Activated B cell treated with CpG ODN at 0.5 μM for 24 hours (primary cell): ENCODE measurements around the gene UEVLD. TPM values are rescaled to one million over a fixed set of nuclear protein-coding genes. Genes with fewer than 3 reads are reported as not detected.

Experiments
- ATAC-seq: fragments of 200-7000 bp; cut with Tn5 transposase; one replicate; pipeline ENCODE4 v1.10.0; 2021; ENCODE audit warnings: low read depth, mild to moderate bottlenecking, moderate library complexity
- CTCF ChIA-PET: fragments of 350-600 bp; sonication (Branson Sonifier 250); formaldehyde crosslinking; loops from one replicate; lab custom pipeline; 2021; ENCODE audit warnings: antibody characterized with exemption; lab: Charles Lee
- POLR2A ChIA-PET: fragments of 350-600 bp; sonication (Branson Sonifier 250); formaldehyde crosslinking; loops from one replicate; lab custom pipeline; 2021; ENCODE audit warnings: antibody characterized with exemption; lab: Charles Lee
- DNase-seq: peaks from one replicate; pipeline ENCODE4 v3.0.0; 2022
- H3K27ac Mint-ChIP-seq: one replicate; pipeline ENCODE4 v1.8.0; 2020; ENCODE audit warnings: mixed read lengths
- H3K27me3 Mint-ChIP-seq: one replicate; pipeline ENCODE4 v1.8.0; 2021; ENCODE audit warnings: mixed read lengths
- H3K36me3 Mint-ChIP-seq: one replicate; pipeline ENCODE4 v1.8.0; 2021; ENCODE audit warnings: low read depth, mixed read lengths
- H3K4me1 Mint-ChIP-seq: one replicate; pipeline ENCODE4 v1.8.0; 2021; ENCODE audit warnings: mixed read lengths
- H3K4me3 Mint-ChIP-seq: one replicate; pipeline ENCODE4 v1.8.0; 2020; ENCODE audit warnings: mild to moderate bottlenecking, mixed read lengths
- H3K9me3 Mint-ChIP-seq: one replicate; pipeline ENCODE4 v1.8.0; 2020; ENCODE audit warnings: mixed read lengths
- CTCF ChIP-seq: fragments of 200-600 bp; IDR thresholded peaks from one replicate; pipeline ENCODE4 v1.8.0; 2022; ENCODE audit warnings: antibody characterized with exemption, mild to moderate bottlenecking
- intact Hi-C: fragments of 100-400 bp; cut with micrococcal nuclease; formaldehyde crosslinking; loops from one replicate; pipeline ENCODE4 v1.15.1; 2024
- total RNA-seq: library from RNA; stranded (reverse); gene quantifications from 2 replicates; pipeline ENCODE4 v1.2.3, GENCODE V29; 2022

Gene UEVLD
- total RNA-seq, 1 donor from 2014 or later: 18.0 TPM

GRCh38 chr11:18624161-18624560 is 35.6 kb upstream of the UEVLD start:
- CTCF ChIA-PET: no interaction called here
- POLR2A ChIA-PET: interaction anchor here (0.6 to 0.7 kb wide), 2 partner anchors 10 to 240 kb away, joined by 3 to 4 read pairs; partner anchors contain the start of gene SPTY2D1
- ATAC-seq: no peak
- Mint-ChIP-seq H3K27ac (no peak overlapping the region), H3K27me3 (no peaks in the 10 kb centered on the region), H3K36me3 (peaks cover 11% of the 10 kb centered on the region), H3K4me3 (no peak overlapping the region), H3K4me1 (peaks cover 24% of the 10 kb centered on the region), H3K9me3 (peaks cover 3% of the 10 kb centered on the region)
- no peak for DNase-seq
- no peak for TF ChIP-seq CTCF
- intact Hi-C loops: no loop called here

- no peak for ATAC-seq
- no peaks in the 10 kb centered on the region for H3K27me3 Mint-ChIP-seq
- peaks cover 8% of the 10 kb centered on the region for H3K36me3 Mint-ChIP-seq
- no peak overlapping the region for H3K4me3 Mint-ChIP-seq
- POLR2A ChIA-PET: interaction anchor here (1.2 kb wide), 1 partner anchor 10 kb away, joined by 3 read pairs; no protein-coding TSS in a partner anchor
- H3K27ac Mint-ChIP-seq: no peak overlapping the region
- CTCF ChIA-PET: no interaction called here
- no peak for DNase-seq
- intact Hi-C loops: no loop called here
- TF ChIP-seq CTCF: no peak
- H3K4me1 Mint-ChIP-seq: peaks cover 25% of the 10 kb centered on the region
- peaks cover 3% of the 10 kb centered on the region for H3K9me3 Mint-ChIP-seq
Observed at GRCh38 chr11:18623707-18624106, 35.2 kb upstream of the UEVLD start.

- H3K9me3 Mint-ChIP-seq: no peaks in the 10 kb centered on the region
- no peak for TF ChIP-seq CTCF
- no peaks in the 10 kb centered on the region for H3K27me3 Mint-ChIP-seq
- ATAC-seq (no peak), DNase-seq (no peak)
- no peak overlapping the region for H3K27ac Mint-ChIP-seq
- intact Hi-C loops: no loop called here
- peaks cover 40% of the 10 kb centered on the region for H3K4me1 Mint-ChIP-seq
- ChIA-PET CTCF (no interaction called here), POLR2A (interaction anchor here (0.6 to 1.2 kb wide), 3 partner anchors 13 to 124 kb away, joined by 4 to 5 read pairs (median 5); no protein-coding TSS in a partner anchor)
- H3K4me3 Mint-ChIP-seq: no peak overlapping the region
- peaks cover 32% of the 10 kb centered on the region for H3K36me3 Mint-ChIP-seq
Observed at GRCh38 chr11:18618342-18619025, 29.9 kb upstream of the UEVLD start.

- POLR2A ChIA-PET: interaction anchor here (0.9 to 2.4 kb wide), 3 partner anchors 12 to 15 kb away, joined by 5 to 6 read pairs (median 5); no protein-coding TSS in a partner anchor
- Mint-ChIP-seq H3K9me3 (no peaks in the 10 kb centered on the region), H3K36me3 (peaks cover 39% of the 10 kb centered on the region), H3K27me3 (no peaks in the 10 kb centered on the region), H3K4me1 (peaks cover 40% of the 10 kb centered on the region), H3K4me3 (no peak overlapping the region), H3K27ac (no peak overlapping the region)
- no peak for TF ChIP-seq CTCF
- ATAC-seq (no peak), DNase-seq (no peak)
- intact Hi-C loops: no loop called here
- CTCF ChIA-PET: no interaction called here
Observed at GRCh38 chr11:18617688-18618341, 29.3 kb upstream of the UEVLD start.
